Posterior vena cava (tissue), 2 donors: ENCODE results near the gene CCRL2. TPM values are rescaled to one million over a fixed set of nuclear protein-coding genes. Genes with fewer than 3 reads are reported as not detected.

ENCODE experiments used
- DNase-seq: peaks from one replicate; pipeline ENCODE4 v3.0.0-alpha.2; 2020; ENCODE audit warnings: low spot score
- intact Hi-C, 2 donors: fragments of 100-400 bp; cut with DNase I; formaldehyde crosslinking; loops; one replicate each; pipeline versions ENCODE4 v1.14.1 to v1.14.2; 2022 to 2023
- total RNA-seq, 2 donors: library from RNA; stranded (reverse); fragmentation: NEBNext Ultra II Directional; extraction: Animal tissue kit (Norgen Biotek cat#: 25700); gene quantifications; one replicate each; pipeline ENCODE4 v1.2.1, GENCODE V29; 2021
- donor health status: DM: yes; HTN: yes; CAD: no.
- donor health status: DM: yes; HTN: yes; CAD: no.

Gene CCRL2
- total RNA-seq, 2 donors from 2014 or later = 2.0 to 2.4 TPM

DNA sequence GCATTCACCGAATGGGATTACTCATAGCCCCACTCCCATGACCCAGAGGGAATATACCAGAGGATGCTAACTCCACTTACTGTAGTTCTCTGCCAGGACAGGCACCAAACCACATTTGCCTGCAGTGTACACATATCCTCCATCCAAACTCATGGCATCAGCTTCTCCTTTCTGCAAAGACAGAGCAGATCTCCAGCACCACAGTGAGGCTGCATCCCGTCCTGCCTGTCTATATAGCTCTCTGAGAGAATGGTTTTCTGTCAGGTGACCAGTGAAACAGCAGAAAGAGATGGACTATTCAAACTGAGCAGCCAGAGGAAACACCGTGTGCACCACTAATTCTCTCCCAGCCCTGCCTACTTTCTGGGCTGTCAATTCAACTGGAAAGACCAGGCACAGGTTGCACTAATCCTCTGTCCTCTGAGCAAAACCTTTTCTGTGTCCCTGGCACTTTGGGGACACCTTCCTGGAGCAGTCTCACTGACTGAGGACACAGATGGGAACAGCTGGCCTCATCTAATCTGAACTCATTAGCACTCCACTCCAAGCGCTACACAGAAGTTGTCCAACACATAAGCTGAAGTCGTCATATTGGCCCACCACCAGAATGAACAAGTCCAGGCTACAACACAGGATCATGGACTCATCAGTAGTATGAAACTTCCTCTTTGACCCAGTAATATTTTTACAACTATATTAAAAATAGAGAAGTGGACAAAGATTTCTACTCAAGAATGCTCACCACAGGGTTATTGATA is 40.3 kb downstream of the CCRL2 start:
- intact Hi-C loops = no loop called here

DNA sequence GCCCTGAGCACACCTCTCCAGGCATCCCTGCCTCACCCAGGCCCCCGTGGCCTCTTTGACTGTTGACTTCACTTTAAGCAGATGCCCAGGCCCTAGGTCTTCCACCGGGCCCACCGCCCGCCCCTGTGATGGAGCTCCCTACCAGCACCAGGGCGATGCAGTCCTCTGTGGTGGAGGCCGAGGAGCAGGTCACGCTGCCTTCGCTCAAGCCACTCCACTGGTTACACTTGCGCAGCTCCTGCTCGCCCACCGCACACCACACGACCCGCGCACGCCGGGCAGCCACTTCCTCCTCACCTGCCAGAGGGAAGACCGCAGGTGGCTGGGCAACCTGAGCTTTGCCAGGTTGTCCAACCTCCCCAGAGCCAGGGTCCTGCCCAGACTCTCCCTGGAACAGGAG is 41.7 kb downstream of the CCRL2 start:
- intact Hi-C loops = no loop called here
- DNase-seq = no peak

More for the DNA sequence above, 40.3 kb downstream of the CCRL2 start:
- DNase-seq = no peak

DNA sequence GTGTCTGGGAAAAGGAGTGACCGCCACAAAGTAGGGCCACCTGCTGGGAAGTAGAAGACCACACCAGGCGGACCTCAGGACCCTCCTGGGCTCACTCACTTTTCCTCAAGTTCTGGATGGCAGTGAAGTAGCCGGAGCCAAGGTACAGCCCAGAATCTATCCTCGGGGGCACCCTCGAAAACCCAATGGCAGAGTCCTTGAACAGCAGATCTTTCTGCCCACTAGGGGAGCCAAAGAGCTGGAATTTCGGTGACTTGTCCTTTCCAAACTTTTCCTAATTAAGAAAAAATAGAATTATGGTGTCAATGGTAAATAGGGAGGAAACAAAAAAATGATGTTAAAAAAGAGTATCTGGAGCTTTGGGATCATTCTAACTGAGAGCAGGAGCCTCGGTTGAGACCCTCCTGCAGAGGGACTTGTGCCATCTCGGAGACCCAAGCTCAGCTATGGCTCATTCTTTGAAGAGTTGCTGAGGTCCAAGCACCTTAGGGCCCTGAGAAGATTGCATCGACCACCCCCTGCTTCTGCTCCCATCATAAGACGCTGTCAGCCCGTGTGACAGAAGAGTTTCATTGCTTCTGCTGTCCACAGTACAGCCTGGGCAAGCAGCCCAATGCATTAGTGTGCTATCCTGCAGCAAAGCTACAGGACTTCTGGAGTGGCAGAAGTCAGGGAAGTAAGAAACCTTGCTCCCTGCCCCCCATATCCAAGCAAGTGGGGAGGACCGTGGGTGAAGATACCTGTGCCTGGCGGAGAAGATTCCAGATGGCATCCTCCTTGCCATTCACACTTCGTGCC is 42.9 kb downstream of the CCRL2 start:
- no peak for DNase-seq
- intact Hi-C loops = loop anchor here in 1 of 2 donors (5.0 kb wide), 1 partner anchor 1123 kb away; no protein-coding TSS in a partner anchor

DNA sequence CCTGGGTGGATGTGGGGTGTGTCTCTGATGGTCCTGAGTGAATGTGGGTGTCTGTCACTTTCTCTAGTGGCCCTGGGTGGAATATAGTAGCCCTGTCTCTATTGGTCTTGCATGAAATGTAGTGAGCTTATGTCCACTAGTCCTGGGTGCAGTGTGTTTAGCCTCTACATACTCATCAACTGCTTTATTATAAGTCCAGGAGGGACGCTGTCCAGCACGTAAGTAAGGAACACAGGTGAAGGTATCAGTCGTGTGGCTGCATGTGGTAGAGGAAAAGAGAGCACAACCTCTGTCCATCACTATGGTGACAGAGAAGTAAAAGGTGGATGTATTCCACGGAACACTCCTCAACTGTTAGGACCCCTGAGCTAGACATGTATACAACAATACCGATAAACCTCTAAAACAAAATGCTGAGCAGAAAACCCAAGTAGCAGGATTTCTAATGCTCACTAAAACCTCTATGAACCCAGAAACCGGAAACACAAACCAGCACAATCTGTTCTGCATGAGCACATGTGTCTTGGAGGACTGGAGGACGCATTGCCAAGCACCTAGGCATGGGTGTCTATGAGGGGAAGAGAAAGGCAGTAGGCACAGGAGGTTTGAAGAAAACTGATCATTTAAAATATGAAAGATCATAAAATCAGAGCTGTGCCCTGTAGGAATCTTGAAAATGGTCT is 46.6 kb downstream of the CCRL2 start:
- no peak for DNase-seq
- intact Hi-C loops = loop anchor here in 1 of 2 donors (5.0 kb wide), 1 partner anchor 1126 kb away; no protein-coding TSS in a partner anchor

DNA sequence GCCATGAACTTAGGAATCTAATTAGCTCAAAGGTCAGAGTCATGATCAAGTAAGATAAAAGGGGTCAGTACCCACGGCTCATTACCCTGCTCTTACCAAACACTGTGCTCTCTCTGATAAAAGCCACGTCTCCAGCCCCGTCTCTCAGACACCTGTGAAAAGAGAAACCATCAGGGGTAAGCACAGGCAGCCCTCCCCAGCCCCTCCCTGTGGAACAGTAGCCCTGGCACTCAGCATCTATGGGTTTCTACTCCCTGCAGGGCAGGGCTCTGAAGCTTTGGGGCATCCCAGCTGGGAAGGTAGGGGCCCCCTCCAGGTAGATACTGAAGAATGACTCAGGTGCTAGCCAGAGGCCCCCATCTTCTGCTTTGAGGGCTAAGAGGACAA is 47.1 kb downstream of the CCRL2 start:
- DNase-seq = no peak
- intact Hi-C loops = loop anchor here in 1 of 2 donors (5.0 kb wide), 1 partner anchor 1127 kb away; no protein-coding TSS in a partner anchor

DNA sequence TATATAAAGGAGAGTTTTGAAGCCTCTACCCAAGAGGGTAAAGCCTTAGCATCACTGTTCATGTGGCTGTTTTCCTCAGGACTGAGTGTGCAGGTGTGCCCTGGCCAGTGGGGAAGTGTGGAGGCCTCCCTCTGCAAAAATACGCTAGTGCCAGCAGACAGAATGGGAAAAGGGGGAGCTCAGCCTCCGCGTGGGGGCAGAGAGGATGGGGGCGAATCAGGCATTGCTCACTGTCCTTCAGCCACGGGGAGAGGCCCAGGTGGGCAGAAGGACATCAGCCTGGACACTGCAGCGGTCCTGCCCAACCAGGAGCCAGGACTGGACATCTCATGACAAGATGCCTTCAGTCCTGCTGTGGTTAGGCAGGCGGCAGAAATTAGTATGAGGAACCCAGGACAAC is 47.5 kb downstream of the CCRL2 start:
- intact Hi-C loops = loop anchor here in 1 of 2 donors (5.0 kb wide), 1 partner anchor 1127 kb away; no protein-coding TSS in a partner anchor
- DNase-seq = no peak

DNA sequence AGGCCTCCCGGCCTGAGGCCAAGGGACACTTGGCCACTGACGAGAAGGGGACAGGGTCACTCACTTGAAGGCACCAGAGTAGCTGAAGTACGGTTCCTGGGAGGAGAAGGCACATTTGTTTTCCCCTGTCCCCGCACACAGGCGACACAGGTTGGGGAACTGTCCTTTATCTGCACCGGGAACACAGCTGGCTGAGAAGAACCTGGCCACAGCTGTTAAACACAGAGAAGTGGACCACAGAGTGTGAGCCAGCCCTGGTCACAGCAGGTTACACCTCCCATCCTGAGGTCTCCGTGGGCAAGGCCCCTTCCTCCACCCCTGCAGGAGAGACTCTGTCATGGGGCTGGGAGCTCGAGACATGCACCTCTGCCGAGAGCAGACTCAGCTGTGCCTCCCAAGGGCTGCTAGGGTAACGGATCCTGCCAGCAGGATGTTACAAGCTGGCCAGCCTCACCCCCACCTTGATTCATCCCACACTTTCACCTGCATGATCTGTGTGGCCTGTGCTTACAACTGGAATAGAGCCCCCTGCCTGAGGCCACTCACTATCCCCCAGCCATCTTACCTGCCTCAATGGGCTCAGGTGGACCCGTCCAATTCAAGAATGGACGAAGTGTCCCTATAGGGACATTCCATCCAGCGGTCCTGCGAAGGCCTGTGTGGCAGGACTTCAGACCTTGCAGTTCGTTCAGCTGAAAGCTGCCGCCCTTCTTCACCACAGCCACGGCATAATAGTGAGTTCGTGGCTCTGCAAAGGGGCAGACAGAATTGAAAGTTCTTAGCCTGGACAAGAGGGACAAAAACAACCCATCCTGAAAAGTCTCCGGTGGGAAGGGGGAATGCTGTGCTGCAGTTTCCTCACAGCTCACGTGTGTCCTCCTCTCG is 48.4 kb downstream of the CCRL2 start:
- intact Hi-C loops = no loop called here
- DNase-seq = no peak

DNA sequence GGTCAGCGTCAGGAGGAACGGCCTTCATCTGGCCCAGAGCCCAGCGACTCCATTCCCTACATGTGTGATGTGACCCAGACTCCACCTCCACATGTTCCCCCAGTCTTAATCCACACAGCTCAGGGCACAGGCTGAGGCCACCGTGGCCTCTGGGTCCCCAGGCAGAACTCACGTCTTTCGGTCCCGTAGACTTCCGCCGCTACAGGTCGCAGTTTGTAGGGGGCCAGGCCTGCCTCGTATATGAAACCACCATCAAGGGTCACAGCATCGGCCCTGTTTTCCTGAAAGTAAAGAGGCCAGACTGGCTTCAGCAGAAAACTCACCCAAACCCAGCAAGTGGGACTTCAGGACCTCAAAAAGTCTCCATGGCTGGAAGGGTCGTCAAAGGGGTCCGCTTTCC is 49.1 kb downstream of the CCRL2 start:
- no peak for DNase-seq
- intact Hi-C loops = no loop called here

Other genes with a start within 250 kb of the CCRL2 start
- 10 to 100 TPM; 12.0 to 23.7 TPM for gene CCR1, start 198.9 kb upstream of the CCRL2 start, total RNA-seq
- not detected for gene CCR3, start 164.8 kb upstream of the CCRL2 start, total RNA-seq
- 1 to 10 TPM; 1.7 to 2.5 TPM for gene CCR2, start 53.1 kb upstream of the CCRL2 start, total RNA-seq
- 1 to 10 TPM; 1.9 to 2.1 TPM for gene CCR5, start 36.3 kb upstream of the CCRL2 start, total RNA-seq
- gene LTF, start 57.6 kb downstream of the CCRL2 start, total RNA-seq = 1 to 10 TPM; 3.6 to 3.7 TPM
- gene RTP3, start 90.7 kb downstream of the CCRL2 start, total RNA-seq = not detected
- 1 to 10 TPM; 1.9 to 5.7 TPM for gene LRRC2, start 159.0 kb downstream of the CCRL2 start, total RNA-seq
- gene FAM240A, start 205.3 kb downstream of the CCRL2 start, total RNA-seq = under 1 TPM in 1 of 2 donors, not detected in 1; 0.28 TPM